Endometrial microvascular endothelial cells (primary cell): ENCODE measurements around the gene COL5A1. TPM values are rescaled to one million over a fixed set of nuclear protein-coding genes. Genes with fewer than 3 reads are reported as not detected.
"Not testable (repeated sequence)": the region's sequence is repeated elsewhere in the genome, so short reads cannot be mapped to it uniquely, and the experiment has no call there.

Experiments
- in situ Hi-C: cut with HindIII; loops from 2 replicates; pipeline ENCODE4 v1.10.0; 2017; ENCODE audit warnings: low sequenced_read_pairs, low pct_unique_long_range_greater_than_20kb; ENCODE audit errors: inconsistent ontology term
- total RNA-seq: library from RNA; depleted of rRNA; stranded (reverse); fragments of >200 nt; gene quantifications from one replicate; pipeline ENCODE4 v1.2.3, GENCODE V29; 2015; ENCODE audit errors: inconsistent ontology term

COL5A1 gene
- total RNA-seq, 1 donor from 2014 or later, result 23.8 TPM

DNA sequence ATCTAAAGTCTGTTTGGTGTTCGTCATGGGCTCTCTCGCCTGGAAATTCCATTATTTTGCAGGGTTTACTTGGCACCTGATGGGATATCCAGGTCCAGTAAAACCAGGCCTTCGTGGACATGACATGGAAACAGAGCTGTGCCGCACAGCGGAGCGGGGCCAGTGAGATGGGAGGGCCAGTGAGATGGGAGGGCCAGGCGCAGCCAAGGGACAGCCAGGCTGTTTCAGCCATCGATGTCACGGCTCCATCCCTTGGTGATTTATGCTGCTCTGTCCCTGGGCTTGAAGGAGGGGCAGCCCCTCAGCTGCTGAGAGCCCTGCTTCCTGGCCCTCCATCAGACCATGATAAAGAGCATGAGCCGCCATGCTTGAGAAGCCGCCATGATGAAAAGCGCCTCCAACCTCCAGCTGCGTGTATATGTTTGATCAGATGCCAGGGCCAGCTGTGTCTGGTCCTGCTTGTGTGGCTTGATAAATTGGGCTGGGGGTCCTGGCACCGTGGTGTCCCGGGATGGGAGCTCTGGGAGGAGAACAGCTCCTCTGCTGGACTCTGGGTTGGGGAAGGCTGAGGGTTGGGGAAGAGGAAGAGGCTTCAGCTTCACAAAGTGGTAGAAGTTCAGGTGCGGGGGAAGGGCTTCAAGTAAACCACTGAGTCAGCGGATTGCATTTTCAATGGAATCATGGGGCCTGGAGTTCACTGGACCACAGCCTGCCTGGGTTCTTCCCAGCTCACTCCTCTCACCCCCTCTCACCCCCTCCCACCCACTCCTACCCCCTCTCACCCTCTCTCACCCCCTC lies 6.1 kb upstream of the COL5A1 start:
- in situ Hi-C loops, result no loop called here

DNA sequence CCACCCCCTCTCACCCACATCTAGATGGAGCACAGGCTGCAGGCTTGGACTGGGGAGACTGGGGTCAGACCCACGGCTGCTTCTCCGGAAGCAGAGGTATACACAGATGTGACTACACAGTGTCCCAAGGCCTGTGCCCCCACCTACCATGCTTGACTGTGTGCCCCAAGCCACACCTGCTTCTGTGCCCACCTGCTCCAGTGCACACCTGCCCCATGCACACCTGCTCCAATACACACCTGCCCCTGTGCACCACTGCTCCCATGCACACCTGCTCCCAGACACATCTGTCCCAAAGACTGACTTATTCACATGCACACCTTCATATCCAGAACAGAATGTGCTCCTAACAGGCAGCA lies 5.5 kb upstream of the COL5A1 start:
- in situ Hi-C loops, result no loop called here

DNA sequence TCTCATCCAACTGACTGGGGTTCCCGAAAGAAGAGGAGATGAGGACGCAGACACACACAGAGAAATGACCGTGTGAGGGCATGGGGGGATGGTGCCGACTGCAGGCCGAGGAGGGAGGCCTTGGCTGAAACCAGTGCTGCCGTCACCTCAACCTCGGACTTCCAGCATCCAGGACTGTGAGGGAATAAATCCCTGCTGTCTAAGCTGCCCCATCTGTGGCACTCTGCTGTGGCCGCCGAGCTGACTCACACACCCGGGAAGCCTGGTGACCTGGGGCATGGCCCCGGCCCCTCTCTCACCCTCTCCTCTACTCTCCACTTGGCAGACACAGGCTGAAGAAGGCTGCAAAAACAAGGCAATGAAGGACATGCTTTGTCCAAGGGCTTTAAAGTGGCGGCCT lies 4.4 kb upstream of the COL5A1 start:
- in situ Hi-C loops, result no loop called here

DNA sequence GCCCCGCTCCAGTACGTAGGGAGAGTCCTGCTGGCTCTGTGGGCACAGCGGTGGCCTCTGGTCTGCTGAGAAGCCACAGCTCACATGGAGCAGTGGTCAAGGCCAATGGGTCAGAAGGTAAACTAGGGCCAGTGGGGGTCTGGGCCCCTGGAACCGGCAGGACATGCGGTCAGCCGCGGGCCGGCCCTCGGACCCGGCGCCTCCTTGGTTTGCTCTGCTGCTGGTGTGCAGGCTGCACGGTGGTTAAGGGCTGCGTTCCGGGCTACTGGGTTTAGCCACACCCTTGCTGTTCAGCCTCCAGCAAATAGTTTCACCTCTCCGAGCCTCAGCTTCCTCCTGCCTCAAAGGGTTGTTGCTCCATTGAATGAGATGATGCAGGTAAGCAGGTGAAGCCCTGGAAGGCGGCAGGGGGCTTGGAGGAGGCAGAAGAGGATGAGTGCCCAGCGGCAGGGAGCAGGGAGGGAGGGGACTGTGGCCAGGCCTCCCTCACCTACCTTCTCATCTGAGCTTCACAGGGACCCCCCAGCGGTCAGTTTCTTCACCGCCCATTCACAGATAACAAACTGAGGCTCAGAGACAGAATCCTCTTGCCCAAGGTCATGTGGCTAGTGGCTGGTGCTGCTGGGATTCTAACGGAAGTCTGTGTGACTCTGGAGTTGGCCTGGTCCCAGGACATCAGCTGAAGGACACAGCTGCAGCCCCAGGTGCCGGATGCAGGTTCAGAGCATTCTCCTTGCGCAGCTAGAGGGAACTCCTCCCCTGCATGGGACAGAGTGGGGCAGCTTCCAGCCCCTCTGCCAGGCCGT lies 3.7 kb upstream of the COL5A1 start:
- in situ Hi-C loops, result no loop called here

DNA sequence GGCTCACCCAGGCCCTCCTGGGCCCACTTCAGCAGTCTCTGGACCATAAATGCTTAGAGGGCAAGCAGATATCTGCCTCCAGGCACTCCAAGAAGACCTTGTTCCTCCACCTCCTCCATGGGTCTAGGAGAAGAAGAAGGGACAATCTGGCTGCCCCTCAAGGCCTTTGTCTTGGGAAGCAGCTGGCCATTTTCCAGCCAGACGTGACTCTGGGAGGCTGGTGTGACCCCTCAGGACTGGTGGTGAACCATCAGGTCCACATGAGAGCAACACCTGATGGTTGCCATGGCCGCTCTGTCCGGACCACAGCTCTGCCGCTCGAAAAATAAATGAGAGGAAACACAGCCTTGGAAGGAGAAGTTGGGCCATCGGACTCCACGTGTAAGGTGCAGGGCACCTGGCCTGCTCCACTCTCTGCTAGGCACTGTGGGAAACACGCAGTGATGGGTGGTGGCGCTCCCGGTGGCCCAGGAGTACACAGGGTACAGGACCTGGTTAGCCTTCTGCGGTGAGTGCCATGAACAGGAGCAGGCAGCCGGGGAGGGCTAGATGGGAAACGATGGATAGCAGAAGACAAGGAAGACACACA lies 3.0 kb upstream of the COL5A1 start:
- in situ Hi-C loops, result no loop called here

DNA sequence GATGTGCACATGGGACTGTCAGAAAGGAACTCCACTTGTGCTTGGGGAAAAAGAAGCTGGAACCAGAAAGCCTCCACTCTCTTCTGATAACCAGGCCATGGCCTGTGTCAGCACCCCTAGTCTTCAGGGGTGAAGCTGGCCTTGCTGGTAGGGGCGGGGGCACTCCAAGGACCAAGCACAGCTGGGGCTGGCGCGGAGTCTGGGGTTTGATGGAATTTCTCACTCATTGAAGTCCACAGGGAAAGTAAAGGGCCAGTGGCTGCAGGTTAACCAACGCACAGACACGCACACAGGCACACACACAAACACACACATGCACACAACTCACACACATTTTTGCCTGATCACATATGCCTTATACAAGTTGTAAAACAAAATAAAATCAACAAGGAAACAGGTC lies 1.6 kb upstream of the COL5A1 start:
- in situ Hi-C loops, result no loop called here

DNA sequence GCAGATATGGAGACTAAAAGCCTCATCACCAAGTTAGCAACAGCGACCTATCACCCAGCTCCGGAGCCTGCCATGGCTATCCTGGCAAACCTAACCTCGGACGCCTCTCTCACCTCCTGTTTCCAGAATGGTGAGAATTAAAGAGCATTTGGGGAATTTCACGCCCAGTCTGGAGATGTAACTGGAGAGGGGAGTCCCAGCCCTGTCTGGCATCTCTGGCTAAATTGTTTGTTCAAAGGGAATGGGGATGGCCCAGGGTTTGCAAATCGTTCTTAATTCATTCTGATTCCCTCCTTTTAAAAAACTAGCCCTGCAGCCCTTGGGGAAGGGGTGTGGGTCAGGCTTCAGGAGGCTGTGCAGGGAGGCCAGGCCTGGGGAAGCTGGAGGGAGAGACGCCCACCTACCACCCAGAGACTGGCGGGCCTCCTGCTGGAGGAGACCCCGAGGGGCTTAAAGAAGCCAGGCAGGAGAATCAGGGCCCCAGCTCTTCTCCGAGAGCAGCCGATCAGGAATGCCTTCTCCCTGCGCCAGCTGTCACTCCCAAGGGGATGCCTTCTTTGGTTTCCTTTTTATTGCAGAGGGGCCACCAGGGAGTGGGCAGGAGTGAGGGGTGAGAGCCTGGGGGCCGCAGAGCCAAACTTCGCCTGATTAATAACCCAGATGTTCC lies 964 bp upstream of the COL5A1 start:
- in situ Hi-C loops, result no loop called here

DNA sequence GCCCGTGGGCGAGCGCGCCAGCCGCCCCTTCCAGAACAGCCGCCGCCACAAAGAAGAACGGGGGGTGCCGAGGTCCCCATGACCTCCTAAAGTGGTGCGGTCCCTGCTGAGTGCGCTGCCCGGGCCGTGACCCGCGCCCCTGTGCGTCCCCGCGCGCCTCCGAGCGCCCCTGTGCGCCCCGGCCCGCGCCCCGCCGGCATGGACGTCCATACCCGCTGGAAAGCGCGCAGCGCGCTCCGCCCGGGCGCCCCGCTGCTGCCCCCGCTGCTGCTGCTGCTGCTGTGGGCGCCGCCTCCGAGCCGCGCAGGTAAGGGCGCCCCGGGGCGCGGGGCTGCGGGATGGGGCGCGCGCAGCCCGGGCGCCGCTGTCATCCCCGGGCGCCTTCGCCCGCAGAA lies 384 bp downstream of the COL5A1 start:
- in situ Hi-C loops, result no loop called here

DNA sequence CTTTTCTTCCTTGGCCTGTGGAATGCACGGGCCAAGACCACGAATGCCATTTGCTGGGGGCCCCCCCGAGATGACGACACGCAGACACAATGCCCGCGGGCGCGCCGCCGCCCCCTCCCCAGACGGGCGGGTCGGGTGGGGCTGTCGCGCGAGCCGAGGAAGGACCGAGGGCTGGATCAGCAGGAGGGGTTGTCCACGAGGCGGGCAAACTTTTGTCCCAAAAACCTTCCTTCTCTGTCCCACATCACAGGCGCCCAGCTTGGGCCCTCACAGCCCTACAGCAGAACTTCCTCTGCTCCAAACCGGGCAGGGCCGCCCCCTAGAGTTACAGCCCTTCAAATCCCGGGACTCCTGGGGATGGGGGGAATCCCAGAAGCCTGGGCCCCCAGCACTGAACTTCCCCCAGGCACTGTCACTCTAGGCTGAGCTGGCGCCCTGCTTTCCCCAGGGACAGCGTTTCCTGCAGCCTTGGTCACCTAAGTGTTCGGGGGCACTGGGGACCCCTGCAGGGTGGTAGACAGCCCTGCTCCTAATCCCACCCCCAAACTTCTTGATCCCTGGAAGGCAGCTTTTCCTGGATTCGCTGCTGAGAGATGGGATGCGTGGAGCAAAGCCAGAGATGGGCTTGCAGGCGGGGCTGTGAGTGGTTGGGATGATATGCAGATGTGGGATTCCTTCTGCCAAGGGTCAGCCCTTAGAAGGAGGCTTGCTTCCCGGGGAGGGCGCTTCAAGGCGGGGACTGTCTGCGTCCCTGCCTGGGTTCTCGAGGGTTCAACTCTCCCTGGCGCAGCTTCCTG lies 980 bp downstream of the COL5A1 start:
- in situ Hi-C loops, result no loop called here

DNA sequence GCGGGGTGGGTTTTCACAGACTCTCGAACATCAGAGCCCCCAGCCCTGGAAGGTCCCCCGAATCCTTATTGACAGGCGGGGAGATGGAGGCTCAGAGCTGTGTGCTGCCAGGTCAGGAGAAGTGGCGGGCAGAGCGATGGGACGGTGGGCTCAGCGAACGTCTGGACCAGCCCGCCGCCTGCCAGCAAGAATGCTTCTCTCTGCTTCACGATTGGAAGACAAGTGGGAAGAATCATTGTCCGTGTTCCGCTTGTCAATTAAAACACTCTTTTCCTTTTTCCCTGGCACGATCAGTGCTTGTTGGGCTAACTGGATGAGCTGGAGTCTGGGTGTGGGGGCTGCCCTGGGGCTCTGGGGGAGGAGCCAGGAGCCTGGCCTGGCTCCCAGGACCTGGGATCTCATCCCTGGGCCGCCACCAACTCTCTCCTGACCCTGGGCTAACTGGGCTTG lies 1.6 kb downstream of the COL5A1 start:
- in situ Hi-C loops, result no loop called here

DNA sequence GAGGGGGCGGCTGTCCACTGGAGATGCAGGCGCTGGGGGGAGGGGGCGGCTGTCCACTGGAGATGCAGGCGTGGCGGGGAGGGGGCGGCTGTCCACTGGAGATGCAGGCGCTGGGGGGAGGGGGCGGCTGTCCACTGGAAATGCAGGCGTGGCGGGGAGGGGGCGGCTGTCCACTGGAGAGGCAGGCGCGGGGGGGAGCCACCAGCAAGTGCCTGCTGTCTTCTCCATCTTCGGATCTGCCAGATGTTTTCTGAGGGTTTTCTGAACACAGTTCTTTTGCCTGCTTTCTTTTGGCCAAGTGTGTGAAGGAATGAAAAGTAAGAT lies 2.8 kb downstream of the COL5A1 start:
- in situ Hi-C loops, result not testable (repeated sequence)

DNA sequence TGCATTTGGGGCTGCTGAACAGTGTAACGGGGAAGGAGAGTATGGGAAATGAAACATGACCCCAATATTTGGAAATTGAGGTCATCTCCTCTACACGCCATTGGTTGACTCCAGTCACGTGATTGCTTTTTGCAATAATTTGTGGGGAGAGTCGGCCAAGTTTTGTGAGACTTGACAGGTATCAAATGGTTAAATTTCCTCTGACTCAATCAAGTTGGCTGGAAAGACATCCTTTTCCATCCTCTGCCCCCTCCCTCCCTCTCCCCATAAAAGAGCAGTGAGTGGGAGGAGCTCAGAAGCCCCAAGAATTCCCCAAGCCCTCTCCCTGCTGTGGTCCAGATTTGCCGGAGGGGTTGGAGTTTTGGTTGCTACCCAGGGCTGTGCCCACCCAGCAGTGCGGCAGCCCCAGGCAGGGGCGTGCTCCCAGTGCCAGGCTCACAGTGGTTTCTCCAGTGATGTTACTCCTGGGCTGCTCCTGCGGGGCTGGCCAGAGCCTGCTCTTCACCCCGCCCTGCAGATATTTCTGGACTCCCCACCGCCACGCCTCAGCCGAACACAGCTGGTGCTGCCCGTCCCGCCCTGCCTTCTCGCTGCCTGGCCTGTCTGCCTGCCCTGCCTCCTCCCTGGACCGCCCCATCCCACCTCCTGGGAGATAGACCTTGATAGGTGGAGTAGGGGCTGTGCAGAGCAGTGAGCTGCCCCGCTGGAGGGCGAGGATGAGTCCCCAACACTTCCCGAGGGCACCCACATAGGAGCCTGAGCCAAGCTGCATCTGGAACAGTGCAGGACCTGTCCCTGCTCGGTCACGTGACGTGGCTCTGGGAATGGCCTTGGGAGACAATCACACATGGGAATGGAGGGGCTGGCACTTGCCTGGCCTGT lies 3.4 kb downstream of the COL5A1 start:
- in situ Hi-C loops, result no loop called here

DNA sequence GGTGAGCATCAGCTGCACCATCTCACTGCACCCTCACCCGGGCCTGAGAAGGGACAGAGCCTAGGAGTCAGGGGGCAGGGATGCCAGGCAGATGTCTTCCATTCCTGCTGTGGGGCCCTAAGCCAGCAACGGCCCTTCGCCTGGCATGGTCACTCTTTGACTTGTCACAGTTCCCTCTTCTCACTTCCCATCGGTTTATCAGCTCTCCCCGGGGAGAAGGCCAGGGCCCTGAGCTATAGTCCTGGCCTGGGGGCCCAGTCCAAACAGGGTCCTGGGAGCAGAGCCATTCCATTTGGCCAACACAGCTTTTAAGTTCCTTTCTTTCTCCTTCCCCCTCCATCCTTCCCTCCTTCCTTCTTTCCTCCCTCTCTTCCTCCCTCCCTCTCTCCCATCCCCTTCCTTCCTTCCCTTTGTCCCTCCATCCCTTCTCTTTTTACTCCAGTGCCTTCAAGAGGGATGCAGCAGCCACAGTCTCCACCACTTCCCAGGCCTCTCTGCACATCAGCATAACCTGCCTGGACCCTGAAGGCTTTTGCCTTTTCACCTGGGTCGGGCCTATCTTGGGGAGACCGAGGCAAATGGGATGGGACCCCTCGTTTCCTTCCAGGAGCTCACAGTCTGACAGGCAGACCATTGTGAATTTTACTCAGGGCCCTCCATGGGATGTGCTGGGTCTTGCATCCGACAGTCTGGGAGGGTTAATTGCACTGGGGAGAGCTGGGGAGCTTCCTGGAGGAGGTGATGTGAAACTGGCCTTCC lies 4.2 kb downstream of the COL5A1 start:
- in situ Hi-C loops, result no loop called here

DNA sequence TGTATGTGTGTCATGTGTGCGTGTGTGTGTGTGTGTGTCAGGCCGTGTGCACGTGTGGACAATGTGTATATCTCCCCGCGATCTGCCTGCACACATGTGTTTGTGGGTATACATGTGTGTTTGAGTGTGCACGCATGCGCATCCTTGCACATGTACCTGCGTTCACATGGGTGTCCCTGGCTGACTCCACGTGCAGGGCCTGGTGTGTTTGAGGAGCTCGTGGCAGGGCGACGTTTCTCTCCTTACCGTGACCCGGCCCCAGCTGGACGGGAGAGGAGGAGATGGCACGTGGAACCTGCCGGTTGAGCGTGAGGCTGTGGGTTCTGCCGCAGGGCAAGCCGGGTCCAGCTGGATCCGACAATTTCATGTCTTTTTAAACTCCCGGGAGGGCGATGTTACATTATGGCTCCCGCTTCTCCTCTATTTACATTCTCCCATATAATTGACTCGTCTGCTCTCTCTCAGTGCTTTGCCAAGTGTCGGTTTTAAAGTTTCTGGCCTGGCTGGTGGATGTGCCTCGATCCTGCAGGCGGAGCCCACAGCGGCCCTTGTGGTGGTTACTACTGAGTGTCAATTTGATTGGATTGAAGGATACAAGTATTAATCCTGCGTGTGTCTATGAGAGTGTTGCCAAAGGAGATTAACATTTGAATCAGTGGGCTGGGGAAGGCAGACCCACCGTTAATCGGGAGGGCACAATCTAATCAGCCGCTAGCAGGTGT lies 5.9 kb downstream of the COL5A1 start:
- in situ Hi-C loops, result no loop called here

DNA sequence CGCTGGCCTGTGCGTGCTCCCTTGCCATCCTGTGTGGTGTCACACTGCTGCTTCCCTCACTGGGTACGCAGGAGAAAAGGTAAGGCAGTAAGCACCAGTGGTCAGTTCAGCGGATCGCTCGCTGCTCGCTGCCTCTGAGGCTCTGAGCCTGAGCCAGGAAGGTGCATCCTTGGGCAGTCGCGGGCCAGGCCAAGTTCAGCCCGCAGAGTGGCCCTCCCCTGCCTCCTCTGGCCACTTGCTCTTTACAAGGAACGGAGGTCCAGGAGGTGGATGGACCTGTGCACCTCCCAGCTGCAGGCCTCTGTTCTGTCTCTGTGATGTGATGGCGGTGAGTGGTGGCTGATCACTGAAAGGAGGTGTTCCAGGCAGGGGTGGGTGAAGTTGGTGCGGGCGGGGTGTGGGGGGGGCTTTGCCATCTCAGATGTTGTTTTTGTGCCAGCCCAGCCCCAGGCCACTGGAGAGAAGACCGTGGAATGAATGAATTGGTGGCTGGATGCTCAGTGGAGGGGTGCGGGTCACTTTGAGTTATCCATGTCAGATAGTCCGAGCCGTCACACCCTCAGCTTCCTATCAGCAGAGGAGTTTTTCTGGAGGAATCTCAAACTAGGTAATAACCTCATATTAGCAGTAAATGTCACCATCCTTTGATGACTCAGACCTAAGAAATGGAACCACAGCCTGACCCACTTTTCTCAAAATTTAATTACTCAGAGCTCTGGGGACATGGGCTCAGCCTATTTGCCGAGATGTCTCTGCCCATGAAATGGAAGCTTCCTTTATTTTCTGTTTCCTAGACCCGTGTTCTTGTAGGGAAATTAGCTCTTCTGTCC lies 7.3 kb downstream of the COL5A1 start:
- in situ Hi-C loops, result no loop called here
